ENCODE results near the gene CRELD1. TPM values are rescaled to one million over a fixed set of nuclear protein-coding genes. Genes with fewer than 3 reads are reported as not detected.

CRELD1 gene
- total and polyA plus RNA-seq, 9 of the 15 experiments (the other 6 are each of a cell fraction or from before 2014, with no cell fraction given): 3.3 to 25.8 (median 16.5) TPM

DNA sequence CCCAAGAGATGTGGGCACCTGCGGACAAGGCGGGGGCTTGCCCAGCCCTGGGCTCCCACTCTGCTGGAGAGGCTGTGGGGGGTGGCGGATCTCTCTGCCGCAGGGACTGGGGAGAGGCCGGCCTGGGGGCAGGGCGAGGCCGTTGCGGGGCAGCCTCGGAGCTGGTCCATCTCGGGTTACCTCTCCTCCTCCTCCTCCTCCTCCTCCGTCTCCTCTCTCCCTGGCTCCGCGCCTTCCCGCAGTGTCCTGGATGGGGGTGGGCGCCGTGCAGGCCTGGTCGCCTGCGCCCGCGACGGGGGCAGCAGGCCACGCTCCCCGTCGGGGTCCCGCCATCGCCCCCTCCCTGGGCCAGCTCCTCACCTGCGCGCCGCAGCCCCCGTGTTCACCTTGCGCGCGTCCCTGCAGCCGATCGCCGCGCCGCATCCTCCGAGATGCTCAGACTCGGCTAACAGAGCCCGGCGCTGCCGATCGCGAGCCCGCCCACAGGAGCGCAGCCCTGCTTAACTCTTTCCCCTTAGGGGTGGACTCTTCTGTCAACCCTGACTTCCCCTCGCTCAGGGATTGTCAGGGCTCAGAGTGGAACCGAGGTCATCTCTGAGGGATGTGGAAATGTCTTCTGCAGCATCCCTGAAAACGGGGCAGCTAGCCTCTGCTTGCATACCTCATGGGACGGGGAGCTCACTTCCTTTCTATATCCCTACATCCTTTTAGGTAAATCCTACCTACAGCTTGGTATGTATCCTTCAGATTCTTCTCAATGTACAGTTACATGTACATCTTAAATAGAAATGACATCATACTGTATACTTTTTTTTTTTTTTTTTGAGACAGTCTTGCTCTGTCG is 18.6 kb downstream of the CRELD1 start, which contains the start of gene PRRT3 (continued):
- TF ChIP-seq COPS2 (conservative IDR thresholded peaks at IDR 0.05): no peak
- TF ChIP-seq CHD2 (IDR thresholded peaks at IDR 0.05; ENCODE audit: low read depth, low read length): no peak
- TF ChIP-seq XRCC3 (IDR thresholded peaks at IDR 0.05): no peak
- TF ChIP-seq, protein P1, sequence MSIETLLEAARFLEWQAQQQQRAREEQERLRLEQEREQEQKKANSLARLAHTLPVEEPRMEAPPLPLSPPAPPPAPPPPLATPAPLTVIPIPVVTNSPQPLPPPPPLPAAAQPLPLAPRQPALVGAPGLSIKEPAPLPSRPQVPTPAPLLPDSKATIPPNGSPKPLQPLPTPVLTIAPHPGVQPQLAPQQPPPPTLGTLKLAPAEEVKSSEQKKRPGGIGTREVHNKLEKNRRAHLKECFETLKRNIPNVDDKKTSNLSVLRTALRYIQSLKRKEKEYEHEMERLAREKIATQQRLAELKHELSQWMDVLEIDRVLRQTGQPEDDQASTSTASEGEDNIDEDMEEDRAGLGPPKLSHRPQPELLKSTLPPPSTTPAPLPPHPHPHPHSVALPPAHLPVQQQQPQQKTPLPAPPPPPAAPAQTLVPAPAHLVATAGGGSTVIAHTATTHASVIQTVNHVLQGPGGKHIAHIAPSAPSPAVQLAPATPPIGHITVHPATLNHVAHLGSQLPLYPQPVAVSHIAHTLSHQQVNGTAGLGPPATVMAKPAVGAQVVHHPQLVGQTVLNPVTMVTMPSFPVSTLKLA (conservative IDR thresholded peaks at IDR 0.05): peak in 1 of 2 experiments; percentile 43; a peak in 2 of 4 replicates
- no peak for TF ChIP-seq RBM15 (IDR thresholded peaks at IDR 0.05; ENCODE audit: insufficient read depth, low read length)
- TF ChIP-seq, protein P2, sequence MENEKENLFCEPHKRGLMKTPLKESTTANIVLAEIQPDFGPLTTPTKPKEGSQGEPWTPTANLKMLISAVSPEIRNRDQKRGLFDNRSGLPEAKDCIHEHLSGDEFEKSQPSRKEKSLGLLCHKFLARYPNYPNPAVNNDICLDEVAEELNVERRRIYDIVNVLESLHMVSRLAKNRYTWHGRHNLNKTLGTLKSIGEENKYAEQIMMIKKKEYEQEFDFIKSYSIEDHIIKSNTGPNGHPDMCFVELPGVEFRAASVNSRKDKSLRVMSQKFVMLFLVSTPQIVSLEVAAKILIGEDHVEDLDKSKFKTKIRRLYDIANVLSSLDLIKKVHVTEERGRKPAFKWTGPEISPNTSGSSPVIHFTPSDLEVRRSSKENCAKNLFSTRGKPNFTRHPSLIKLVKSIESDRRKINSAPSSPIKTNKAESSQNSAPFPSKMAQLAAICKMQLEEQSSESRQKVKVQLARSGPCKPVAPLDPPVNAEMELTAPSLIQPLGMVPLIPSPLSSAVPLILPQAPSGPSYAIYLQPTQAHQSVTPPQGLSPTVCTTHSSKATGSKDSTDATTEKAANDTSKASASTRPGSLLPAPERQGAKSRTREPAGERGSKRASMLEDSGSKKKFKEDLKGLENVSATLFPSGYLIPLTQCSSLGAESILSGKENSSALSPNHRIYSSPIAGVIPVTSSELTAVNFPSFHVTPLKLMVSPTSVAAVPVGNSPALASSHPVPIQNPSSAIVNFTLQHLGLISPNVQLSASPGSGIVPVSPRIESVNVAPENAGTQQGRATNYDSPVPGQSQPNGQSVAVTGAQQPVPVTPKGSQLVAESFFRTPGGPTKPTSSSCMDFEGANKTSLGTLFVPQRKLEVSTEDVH (IDR thresholded peaks at IDR 0.05; ENCODE audit: low read depth, partially characterized antibody): no peak
- TF ChIP-seq KAT2B (IDR thresholded peaks at IDR 0.05; ENCODE audit: low read depth, low read length): no peak
- TF ChIP-seq RHOXF2B (CRISPR knock-in tag; conservative IDR thresholded peaks at IDR 0.05): no peak
- peak; percentile 58; the same call in 1 of the 2 replicates for TF ChIP-seq GABPB1 (CRISPR knock-in tag; IDR thresholded peaks at IDR 0.05)
- no peak for TF ChIP-seq ZFP30 (CRISPR knock-in tag; IDR thresholded peaks at IDR 0.05; ENCODE audit: borderline replicate concordance)
- peak; percentile 63; the same call in 1 of the 2 replicates for TF ChIP-seq ZKSCAN3 (CRISPR knock-in tag; IDR thresholded peaks at IDR 0.05)
- TF ChIP-seq, protein P3, sequence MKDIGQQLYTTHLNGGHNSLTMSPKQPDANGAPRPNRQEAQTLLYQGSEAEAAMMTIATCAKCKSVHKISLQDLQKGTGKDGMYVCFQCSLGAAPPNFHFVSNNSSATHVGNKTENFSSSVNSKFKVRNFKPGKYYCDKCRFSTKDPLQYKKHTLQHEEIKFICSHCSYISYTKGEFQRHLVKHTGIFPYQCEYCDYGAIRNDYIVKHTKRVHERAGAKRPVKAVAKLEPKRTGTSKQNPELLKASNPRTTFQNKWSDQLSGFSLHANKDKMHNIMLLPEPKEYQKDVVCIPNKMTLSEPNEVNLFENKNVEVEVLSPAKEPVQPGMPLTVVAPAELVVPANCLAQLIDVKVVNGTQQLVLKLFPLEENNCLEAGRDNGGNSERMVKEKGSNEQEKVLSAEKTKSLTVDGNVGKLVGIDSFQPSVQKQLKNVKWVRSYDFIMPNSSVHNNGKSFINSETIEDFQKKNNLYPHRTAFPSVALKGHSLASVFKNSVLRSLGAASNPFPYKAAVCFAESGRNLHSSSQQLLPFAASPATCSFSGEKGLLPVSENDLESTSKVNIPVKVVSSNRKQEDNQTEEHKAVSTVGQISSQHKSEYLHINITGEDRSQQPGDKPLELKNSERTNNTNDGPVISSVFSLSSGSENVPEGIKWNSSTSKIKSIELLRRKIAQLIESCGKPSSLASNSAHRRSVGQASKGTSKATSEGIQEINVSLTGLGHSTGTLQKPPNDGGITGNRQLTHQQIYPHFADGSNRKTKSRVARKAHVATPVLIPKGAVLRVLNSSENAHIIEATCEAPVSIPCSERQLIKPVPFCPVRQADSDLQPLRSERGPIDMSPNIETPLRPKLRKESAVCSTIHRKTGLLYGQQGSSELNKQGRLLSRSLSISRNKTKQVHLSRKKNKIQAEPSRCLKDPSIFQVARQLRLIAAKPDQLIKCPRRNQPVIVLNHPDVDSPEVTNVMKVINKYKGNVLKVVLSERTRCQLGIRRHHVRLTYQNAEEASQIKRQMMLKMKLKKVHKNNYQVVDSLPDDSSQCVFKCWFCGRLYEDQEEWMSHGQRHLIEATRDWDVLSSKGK (CRISPR knock-in tag; IDR thresholded peaks at IDR 0.05): no peak
- TF ChIP-seq TEAD2 (tag; IDR thresholded peaks at IDR 0.05): no peak
- no peak for TF ChIP-seq BACH1 (tag; IDR thresholded peaks at IDR 0.05)
- no peak for TF ChIP-seq ZNF79 (CRISPR knock-in tag; IDR thresholded peaks at IDR 0.05; ENCODE audit: low read depth)
- TF ChIP-seq CREBBP (IDR thresholded peaks at IDR 0.05; ENCODE audit: low read depth, low read length): no peak
- no peak for TF ChIP-seq MTF1 (CRISPR knock-in tag; IDR thresholded peaks at IDR 0.05; ENCODE audit: borderline replicate concordance)
- TF ChIP-seq BCOR (IDR thresholded peaks at IDR 0.05): peak; percentile 100
